Ascending aorta (tissue), 2 donors: Measurements from ENCODE around the gene HIGD1A. TPM values are rescaled to one million over a fixed set of nuclear protein-coding genes. Genes with fewer than 3 reads are reported as not detected.
A peak's percentile ranks its signal among the peaks of the same experiment; 100 is the strongest.

Experiments
- DNase-seq, 2 donors: peaks; one replicate each; pipeline ENCODE4 v3.0.0-alpha.2; 2019; ENCODE audit warnings: low spot score in 2 of 2
- H3K27ac ChIP-seq, 2 donors: fragments of 200-600 bp; sonication (generic); one replicate each; pipeline ENCODE4 v1.5.1; 2016 to 2017; ENCODE audit warnings: mild to moderate bottlenecking in 1 of 2
- H3K27me3 ChIP-seq: fragments of 200-600 bp; sonication (generic); one replicate; pipeline ENCODE4 v1.5.1; 2017
- H3K36me3 ChIP-seq, 2 donors: fragments of 200-600 bp; sonication (generic); one replicate each; pipeline ENCODE4 v1.5.1; 2016
- H3K4me1 ChIP-seq, 2 donors: fragments of 200-600 bp; sonication (generic); one replicate each; pipeline ENCODE4 v1.5.1; 2016 to 2017; ENCODE audit warnings: mild to moderate bottlenecking in 1 of 2
- H3K4me3 ChIP-seq, 2 donors: fragments of 200-600 bp; sonication (generic); one replicate each; pipeline ENCODE4 v1.5.1; 2016 to 2017; ENCODE audit warnings: mild to moderate bottlenecking in 1 of 2
- H3K9me3 ChIP-seq, 2 donors: fragments of 200-600 bp; sonication (generic); one replicate each; pipeline ENCODE4 v1.5.1; 2016
- intact Hi-C: fragments of 100-400 bp; cut with DNase I; formaldehyde crosslinking; loops from one replicate; pipeline ENCODE4 v1.15.1; 2023
- total RNA-seq: library from RNA; depleted of rRNA; stranded (reverse); fragments of >200 nt; gene quantifications from one replicate; pipeline ENCODE4 v1.1.0, GENCODE V29; 2016
- TF ChIP-seq, protein P1 (sequence below), 3 experiments: fragments of 200-600 bp in 2 of 3; fragments of 450-650 bp in 1 of 3; sonication (generic) in 2 of 3; IDR thresholded peaks; one replicate each; pipeline ENCODE4 v1.5.1; 2016 to 2019; ENCODE audit warnings: antibody characterized with exemption in 3 of 3, mild to moderate bottlenecking in 1 of 3, moderate library complexity in 1 of 3

Gene HIGD1A
- total RNA-seq, 1 donor from 2014 or later, result 109 TPM

DNA sequence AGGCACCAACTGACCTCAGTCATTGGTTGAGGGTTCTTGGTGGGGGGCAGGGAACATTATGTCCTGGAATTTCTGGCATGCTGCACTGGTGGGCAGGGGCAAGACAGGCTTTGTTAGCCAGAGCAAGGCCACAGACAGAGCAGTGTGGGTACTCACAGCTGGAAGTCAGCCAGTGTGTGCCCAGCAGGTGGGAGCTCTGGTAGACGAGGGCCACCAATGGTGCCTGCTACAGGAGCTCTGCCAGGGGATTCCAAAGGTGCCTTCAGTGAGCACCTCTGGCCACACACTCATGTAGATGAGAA lies 40.1 kb upstream of the HIGD1A start:
- H3K27ac ChIP-seq, result peak overlapping the region; percentile 74 to 84
- H3K27me3 ChIP-seq, result no peaks in the 10 kb centered on the region
- H3K9me3 ChIP-seq, result no peaks in the 10 kb centered on the region
- H3K4me3 ChIP-seq, result no peak overlapping the region
- no peaks in the 10 kb centered on the region for H3K36me3 ChIP-seq
- peaks cover 9 to 45% of the 10 kb centered on the region in 2 donors for H3K4me1 ChIP-seq
- no peak for DNase-seq
- TF ChIP-seq, protein P1, sequence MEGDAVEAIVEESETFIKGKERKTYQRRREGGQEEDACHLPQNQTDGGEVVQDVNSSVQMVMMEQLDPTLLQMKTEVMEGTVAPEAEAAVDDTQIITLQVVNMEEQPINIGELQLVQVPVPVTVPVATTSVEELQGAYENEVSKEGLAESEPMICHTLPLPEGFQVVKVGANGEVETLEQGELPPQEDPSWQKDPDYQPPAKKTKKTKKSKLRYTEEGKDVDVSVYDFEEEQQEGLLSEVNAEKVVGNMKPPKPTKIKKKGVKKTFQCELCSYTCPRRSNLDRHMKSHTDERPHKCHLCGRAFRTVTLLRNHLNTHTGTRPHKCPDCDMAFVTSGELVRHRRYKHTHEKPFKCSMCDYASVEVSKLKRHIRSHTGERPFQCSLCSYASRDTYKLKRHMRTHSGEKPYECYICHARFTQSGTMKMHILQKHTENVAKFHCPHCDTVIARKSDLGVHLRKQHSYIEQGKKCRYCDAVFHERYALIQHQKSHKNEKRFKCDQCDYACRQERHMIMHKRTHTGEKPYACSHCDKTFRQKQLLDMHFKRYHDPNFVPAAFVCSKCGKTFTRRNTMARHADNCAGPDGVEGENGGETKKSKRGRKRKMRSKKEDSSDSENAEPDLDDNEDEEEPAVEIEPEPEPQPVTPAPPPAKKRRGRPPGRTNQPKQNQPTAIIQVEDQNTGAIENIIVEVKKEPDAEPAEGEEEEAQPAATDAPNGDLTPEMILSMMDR (IDR thresholded peaks at IDR 0.05), result no peak
- intact Hi-C loops, result no loop called here

DNA sequence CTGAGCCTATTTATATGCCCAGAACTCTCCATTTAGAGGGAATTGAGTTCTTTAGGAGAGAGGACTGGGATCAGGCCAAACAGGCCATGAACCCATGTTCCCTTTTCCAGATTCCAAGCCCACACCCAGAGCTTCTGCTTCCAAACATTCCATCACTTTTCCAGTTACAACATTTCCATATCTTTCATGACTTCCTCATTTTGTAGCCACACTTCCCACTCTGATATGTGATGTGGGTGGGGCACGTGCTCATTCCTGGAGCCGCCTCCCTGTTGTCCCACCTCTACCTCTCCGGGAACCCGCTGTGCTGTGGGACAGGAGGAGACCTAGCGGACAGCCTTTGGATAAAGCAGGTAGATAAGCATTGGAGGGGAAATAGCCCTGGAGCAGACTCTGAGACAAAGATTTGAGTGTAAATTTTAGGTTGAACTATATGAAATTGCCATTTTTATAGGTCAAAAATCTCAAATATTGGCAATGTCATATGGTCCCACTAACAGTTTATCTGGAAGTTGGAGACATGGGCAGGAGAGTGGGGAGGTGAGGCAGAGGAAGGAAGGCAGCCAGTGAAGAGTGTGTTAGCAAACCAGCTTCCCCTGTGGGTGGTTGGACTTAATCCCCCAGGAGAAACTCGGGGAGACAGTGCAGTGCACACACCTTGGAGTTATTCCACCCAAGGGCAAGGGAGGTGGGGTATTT lies 39.6 kb upstream of the HIGD1A start:
- H3K4me3 ChIP-seq, result no peak overlapping the region
- no peaks in the 10 kb centered on the region for H3K27me3 ChIP-seq
- DNase-seq, result no peak
- no peaks in the 10 kb centered on the region for H3K9me3 ChIP-seq
- intact Hi-C loops, result no loop called here
- H3K36me3 ChIP-seq, result no peaks in the 10 kb centered on the region
- TF ChIP-seq, protein P1 (IDR thresholded peaks at IDR 0.05), result no peak
- H3K27ac ChIP-seq, result peak overlapping the region; percentile 74 to 84
- H3K4me1 ChIP-seq, result peaks cover 9 to 45% of the 10 kb centered on the region in 2 donors

DNA sequence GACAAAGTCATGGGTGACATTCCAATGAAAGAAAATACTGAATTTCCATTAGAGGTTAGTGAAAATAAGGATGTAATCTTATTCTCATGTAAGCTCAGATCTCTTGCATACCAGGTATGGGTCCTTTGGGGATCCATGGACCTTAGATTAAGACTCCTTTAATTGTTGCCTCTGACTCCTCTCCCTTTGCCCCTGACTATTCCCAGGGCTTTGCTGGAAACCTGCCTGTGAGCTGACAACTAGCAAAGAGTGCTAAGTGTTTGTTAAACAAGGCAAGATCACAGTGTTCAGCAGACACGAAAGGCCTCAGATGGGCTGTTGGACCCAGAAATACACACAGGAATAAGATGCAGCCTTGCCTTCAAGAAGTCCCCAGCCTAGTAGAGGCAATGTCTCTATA lies 37.0 kb upstream of the HIGD1A start:
- Histone ChIP-seq H3K27ac (no peak overlapping the region), H3K4me1 (peaks cover 7 to 35% of the 10 kb centered on the region in 2 donors), H3K27me3 (no peaks in the 10 kb centered on the region), H3K4me3 (no peak overlapping the region), H3K9me3 (no peaks in the 10 kb centered on the region), H3K36me3 (no peaks in the 10 kb centered on the region)
- DNase-seq, result no peak
- intact Hi-C loops, result no loop called here
- TF ChIP-seq, protein P1 (IDR thresholded peaks at IDR 0.05), result no peak

DNA sequence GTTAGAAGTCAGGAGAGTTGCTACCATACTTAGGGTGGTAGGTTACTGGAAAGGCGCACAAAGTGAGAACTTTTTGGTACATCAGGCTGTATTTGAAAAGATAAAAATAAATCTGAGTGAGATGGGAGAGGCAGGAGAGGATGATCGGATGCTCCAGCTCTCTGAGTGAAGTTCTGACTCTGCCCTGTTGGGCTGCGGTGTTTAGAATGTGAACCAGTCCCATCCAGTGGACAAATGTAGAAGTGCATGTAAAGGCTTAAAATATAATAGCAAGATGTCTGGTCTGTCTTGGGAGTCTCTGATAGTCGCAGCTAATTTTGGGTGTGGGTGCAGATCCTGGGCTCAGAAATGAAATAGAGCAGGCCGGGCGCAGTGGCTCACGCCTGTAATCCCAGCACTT lies 35.3 kb upstream of the HIGD1A start:
- Histone ChIP-seq H3K36me3 (no peaks in the 10 kb centered on the region), H3K4me3 (peak overlapping the region; percentile 25 to 35), H3K27ac (peak overlapping the region in 1 of 2 donors; percentile 12), H3K27me3 (no peaks in the 10 kb centered on the region), H3K9me3 (no peaks in the 10 kb centered on the region), H3K4me1 (peaks cover 2 to 22% of the 10 kb centered on the region in 2 donors)
- intact Hi-C loops, result loop anchor here (1.0 to 2.0 kb wide), 3 partner anchors 8 to 59 kb away; no protein-coding TSS in a partner anchor
- DNase-seq, result no peak
- TF ChIP-seq, protein P1 (IDR thresholded peaks at IDR 0.05), result peak; percentile 76 to 83 (median 78)

DNA sequence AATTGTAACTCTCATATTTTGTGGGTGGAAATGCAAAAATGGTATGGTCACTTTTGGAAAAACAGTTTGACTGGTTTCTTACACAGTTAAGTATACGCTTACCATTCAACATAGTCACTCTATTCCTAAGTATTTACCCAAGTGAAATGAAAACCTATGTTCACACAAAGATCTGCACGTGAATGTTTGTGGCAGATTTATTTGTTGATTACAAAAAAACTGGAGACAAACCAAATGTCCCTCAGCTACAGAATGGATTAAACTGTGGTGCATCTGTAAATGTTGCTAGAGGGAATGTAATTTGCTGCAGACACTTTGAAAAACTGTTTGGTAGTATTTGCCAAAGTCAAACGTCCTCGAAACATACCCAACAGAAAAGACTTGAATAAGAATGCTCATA lies 34.3 kb upstream of the HIGD1A start:
- intact Hi-C loops, result loop anchor here (2.0 kb wide), 2 partner anchors 42 to 58 kb away; no protein-coding TSS in a partner anchor
- H3K4me1 ChIP-seq, result peaks cover 2 to 13% of the 10 kb centered on the region in 2 donors
- H3K27me3 ChIP-seq, result no peaks in the 10 kb centered on the region
- no peaks in the 10 kb centered on the region for H3K36me3 ChIP-seq
- no peaks in the 10 kb centered on the region for H3K9me3 ChIP-seq
- no peak for DNase-seq
- H3K27ac ChIP-seq, result no peak overlapping the region
- H3K4me3 ChIP-seq, result no peak overlapping the region
- TF ChIP-seq, protein P1 (IDR thresholded peaks at IDR 0.05), result no peak
